ENCODE results near the gene FRMD1. TPM values are rescaled to one million over a fixed set of nuclear protein-coding genes. Genes with fewer than 3 reads are reported as not detected.
A peak's percentile ranks its signal among the peaks of the same experiment; 100 is the strongest.

FRMD1 gene
- total RNA-seq, 4 donors from 2014 or later = 1.0 TPM; not detected in 3

DNA sequence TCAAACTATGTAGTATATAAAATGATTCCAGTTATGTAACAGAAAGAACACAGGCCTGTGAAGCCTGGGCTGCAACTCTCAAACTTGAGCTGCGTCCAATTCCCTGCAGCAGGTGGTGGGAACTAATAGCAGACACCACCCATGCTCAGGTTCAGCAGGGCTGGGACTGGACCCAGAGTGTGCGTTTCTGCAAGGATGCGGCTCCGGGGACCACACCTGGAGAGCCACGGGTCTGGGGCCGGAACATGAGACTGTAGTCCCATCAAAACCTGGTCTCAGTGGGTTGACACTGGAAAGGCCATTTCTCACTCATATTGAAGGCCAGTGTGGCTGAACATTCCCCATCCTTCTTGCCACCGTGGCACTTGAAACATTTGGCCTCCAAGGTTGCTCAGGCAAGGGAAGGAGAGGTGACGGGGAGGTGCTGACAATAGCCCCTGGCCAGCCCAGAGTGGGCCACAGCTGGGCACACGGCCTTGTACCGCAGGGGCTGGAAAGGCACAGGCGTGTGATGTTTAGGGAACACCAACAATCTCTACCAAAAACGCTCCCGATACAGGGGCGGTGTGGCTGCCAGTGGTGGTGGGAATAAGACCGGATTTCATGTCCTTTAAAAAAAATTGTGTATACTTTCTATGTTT, 38.0 kb downstream of the FRMD1 start:
- peaks cover 0 to 8% of the 10 kb centered on the region in 2 donors for H3K9me3 ChIP-seq
- no peak overlapping the region for H3K4me3 ChIP-seq
- TF ChIP-seq, protein P1, sequence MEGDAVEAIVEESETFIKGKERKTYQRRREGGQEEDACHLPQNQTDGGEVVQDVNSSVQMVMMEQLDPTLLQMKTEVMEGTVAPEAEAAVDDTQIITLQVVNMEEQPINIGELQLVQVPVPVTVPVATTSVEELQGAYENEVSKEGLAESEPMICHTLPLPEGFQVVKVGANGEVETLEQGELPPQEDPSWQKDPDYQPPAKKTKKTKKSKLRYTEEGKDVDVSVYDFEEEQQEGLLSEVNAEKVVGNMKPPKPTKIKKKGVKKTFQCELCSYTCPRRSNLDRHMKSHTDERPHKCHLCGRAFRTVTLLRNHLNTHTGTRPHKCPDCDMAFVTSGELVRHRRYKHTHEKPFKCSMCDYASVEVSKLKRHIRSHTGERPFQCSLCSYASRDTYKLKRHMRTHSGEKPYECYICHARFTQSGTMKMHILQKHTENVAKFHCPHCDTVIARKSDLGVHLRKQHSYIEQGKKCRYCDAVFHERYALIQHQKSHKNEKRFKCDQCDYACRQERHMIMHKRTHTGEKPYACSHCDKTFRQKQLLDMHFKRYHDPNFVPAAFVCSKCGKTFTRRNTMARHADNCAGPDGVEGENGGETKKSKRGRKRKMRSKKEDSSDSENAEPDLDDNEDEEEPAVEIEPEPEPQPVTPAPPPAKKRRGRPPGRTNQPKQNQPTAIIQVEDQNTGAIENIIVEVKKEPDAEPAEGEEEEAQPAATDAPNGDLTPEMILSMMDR (IDR thresholded peaks at IDR 0.05) = no peak
- TF ChIP-seq POLR2A (IDR thresholded peaks at IDR 0.05) = no peak
- intact Hi-C loops (cut with DNase I; ENCODE audit: low total_unique reads) = no loop called here
- peak in 1 of 2 donors; percentile 10 for DNase-seq
- peaks cover 0 to 6% of the 10 kb centered on the region in 2 donors for H3K4me1 ChIP-seq
- no peaks in the 10 kb centered on the region for H3K36me3 ChIP-seq
- no peak overlapping the region for H3K27ac ChIP-seq
- H3K27me3 ChIP-seq = no peaks in the 10 kb centered on the region

DNA sequence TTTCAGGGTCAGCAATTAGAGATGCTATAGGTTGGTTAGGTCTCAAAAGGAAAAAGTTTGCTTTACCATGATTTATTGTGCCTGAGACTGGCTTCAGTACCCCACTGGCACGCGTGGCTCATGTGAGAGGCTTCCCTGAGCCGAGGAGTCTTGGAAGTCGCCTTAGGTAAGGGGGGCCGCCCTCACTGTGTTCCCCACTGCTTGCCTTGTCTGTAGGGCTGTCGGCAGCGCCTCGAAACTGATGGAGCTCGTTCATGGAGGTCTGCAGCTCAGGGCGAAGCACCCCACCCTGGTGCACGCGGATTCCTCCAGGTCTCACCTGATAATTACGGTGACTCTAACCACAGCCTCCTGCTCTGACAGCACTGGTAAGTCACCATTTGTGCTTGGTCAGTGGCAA, 39.2 kb downstream of the FRMD1 start:
- TF ChIP-seq, protein P1 (IDR thresholded peaks at IDR 0.05) = no peak
- TF ChIP-seq POLR2A (IDR thresholded peaks at IDR 0.05) = no peak
- H3K27me3 ChIP-seq = no peaks in the 10 kb centered on the region
- H3K4me3 ChIP-seq = no peak overlapping the region
- peak in 1 of 2 donors; percentile 6 for DNase-seq
- intact Hi-C loops (cut with DNase I; ENCODE audit: low total_unique reads) = no loop called here
- H3K9me3 ChIP-seq = peaks cover 0 to 8% of the 10 kb centered on the region in 2 donors
- H3K36me3 ChIP-seq = no peaks in the 10 kb centered on the region
- peaks cover 0 to 3% of the 10 kb centered on the region in 2 donors for H3K4me1 ChIP-seq
- no peak overlapping the region for H3K27ac ChIP-seq

DNA sequence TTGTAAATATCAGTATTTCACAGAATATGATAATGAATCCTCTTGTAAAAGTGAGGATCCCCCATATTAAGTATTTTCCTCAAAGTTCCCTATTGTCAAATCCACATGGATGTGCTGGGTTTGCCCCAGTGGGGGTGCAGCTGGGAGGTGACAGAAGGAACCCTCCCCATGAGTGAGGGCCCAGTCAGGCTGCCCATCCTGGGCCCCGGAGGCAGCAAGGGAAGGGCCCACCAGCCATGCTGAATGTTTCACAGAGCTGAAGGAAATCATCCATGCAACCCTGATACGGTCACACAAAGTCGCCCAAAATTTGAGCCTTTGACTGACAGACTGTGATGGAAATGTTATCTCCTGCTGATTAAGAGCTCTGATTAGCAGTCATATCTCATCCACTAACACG, 39.7 kb downstream of the FRMD1 start:
- intact Hi-C loops (cut with DNase I; ENCODE audit: low total_unique reads) = no loop called here
- no peak overlapping the region for H3K27ac ChIP-seq
- peaks cover 0 to 8% of the 10 kb centered on the region in 2 donors for H3K9me3 ChIP-seq
- no peak for TF ChIP-seq POLR2A (IDR thresholded peaks at IDR 0.05)
- TF ChIP-seq, protein P1 (IDR thresholded peaks at IDR 0.05) = no peak
- no peak for DNase-seq
- H3K36me3 ChIP-seq = no peaks in the 10 kb centered on the region
- no peaks in the 10 kb centered on the region for H3K27me3 ChIP-seq
- no peak overlapping the region for H3K4me3 ChIP-seq
- peaks cover 0 to 3% of the 10 kb centered on the region in 2 donors for H3K4me1 ChIP-seq

DNA sequence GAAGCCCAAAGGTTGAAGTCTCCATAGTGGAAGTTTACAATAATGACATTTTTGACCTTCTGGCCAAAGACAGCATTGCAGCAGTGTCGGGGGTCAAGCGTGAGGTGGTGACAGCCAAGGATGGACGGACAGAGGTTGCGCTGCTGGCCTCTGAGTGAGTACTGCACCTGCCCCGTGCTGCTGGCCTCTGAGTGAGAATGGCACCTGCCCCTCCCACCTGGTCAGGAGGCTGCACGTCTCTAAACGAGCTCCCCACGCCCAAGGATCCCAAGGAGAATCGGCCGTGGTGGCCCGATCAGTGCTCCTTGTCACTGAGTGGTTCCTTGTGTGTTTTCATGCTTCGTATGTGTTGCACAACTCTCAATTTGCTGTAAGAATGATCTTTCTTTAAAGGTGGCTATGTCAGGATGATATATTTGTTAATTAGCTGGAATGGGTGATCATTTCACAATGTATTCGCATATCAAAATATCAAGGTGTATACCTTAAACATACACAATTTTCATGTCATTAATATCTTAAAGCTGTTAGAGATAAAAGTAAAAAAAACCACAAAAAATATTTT, 40.4 kb downstream of the FRMD1 start:
- Histone ChIP-seq H3K4me3 (no peak overlapping the region), H3K9me3 (peaks cover 0 to 8% of the 10 kb centered on the region in 2 donors), H3K27ac (no peak overlapping the region), H3K27me3 (no peaks in the 10 kb centered on the region), H3K4me1 (peaks cover 0 to 3% of the 10 kb centered on the region in 2 donors), H3K36me3 (no peaks in the 10 kb centered on the region)
- TF ChIP-seq, protein P1 (IDR thresholded peaks at IDR 0.05) = no peak
- no peak for TF ChIP-seq POLR2A (IDR thresholded peaks at IDR 0.05)
- intact Hi-C loops (cut with DNase I; ENCODE audit: low total_unique reads) = no loop called here
- DNase-seq = peak in 1 of 2 donors; percentile 1

DNA sequence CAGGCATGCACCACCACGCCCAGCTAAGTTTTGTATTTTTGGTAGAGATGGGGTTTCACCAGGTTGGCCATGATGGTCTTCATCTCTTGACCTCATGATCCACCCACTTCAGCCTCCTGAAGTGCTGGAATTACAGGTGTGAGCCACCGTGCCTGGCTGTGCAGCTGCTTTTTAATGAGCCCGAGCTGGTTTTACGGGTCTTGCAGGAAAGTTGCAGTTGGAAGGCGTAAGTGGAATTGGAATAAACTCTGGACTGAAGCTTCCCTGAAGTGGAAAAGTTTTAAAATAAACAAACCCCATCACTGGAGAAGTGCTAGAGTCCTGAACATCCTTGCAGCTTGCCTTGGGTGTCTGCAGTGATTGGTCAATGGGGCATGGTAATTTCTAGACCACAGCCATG, 41.2 kb downstream of the FRMD1 start:
- intact Hi-C loops (cut with DNase I; ENCODE audit: low total_unique reads) = no loop called here
- H3K9me3 ChIP-seq = peaks cover 0 to 8% of the 10 kb centered on the region in 2 donors
- H3K4me1 ChIP-seq = peaks cover 0 to 3% of the 10 kb centered on the region in 2 donors
- TF ChIP-seq POLR2A (IDR thresholded peaks at IDR 0.05) = no peak
- TF ChIP-seq, protein P1 (IDR thresholded peaks at IDR 0.05) = no peak
- H3K36me3 ChIP-seq = no peaks in the 10 kb centered on the region
- no peak overlapping the region for H3K27ac ChIP-seq
- no peak overlapping the region for H3K4me3 ChIP-seq
- DNase-seq = no peak
- H3K27me3 ChIP-seq = no peaks in the 10 kb centered on the region
